Measurements from ENCODE around the gene CLCN6.

Gene CLCN6

GRCh38 chr1:11828511-11828910 lies 22.5 kb downstream of the CLCN6 start:
- Histone ChIP-seq H3K4me3 (ENCODE audit: low read length) (no peak overlapping the region), H4K20me1 (ENCODE audit: insufficient read depth, low read length) (no peaks in the 10 kb centered on the region), H3K27ac (ENCODE audit: low read length) (no peak overlapping the region), H3F3A (ENCODE audit: insufficient read depth, low read length) (no peaks in the 10 kb centered on the region), H3K4me1 (ENCODE audit: low read length) (no peaks in the 10 kb centered on the region), H3K36me3 (replicated peaks; ENCODE audit: insufficient read depth, low read length) (no peaks in the 10 kb centered on the region), H3K4me2 (ENCODE audit: low read depth, low read length) (no peak overlapping the region), H3K9me3 (replicated peaks; ENCODE audit: insufficient read depth, low read length) (no peaks in the 10 kb centered on the region), H3K27me3 (replicated peaks; ENCODE audit: insufficient read depth, low read length) (no peaks in the 10 kb centered on the region), H3K9ac (ENCODE audit: low read length) (no peak overlapping the region), H2AFZ (ENCODE audit: low read length) (no peak overlapping the region), H3K79me2 (ENCODE audit: low read length) (no peaks in the 10 kb centered on the region), H3K9me2 (replicated peaks; ENCODE audit: insufficient read depth, low read length) (no peaks in the 10 kb centered on the region)
- no peak for TF ChIP-seq EZH2 (optimal IDR thresholded peaks at IDR 0.05; ENCODE audit: low read depth, low read length)
- TF ChIP-seq CTCF (IDR thresholded peaks at IDR 0.05; ENCODE audit: low read length) = no peak
- no peak for TF ChIP-seq EZH2phosphoT487 (IDR thresholded peaks at IDR 0.05; ENCODE audit: low read length)
- DNase-seq = no peak

GRCh38 chr1:11831945-11832725 lies 26.1 kb downstream of the CLCN6 start:
- Histone ChIP-seq H3K27ac (ENCODE audit: low read length) (no peak overlapping the region), H3K79me2 (ENCODE audit: low read length) (no peaks in the 10 kb centered on the region), H3K9ac (ENCODE audit: low read length) (no peak overlapping the region), H3K27me3 (replicated peaks; ENCODE audit: insufficient read depth, low read length) (no peaks in the 10 kb centered on the region), H3K9me3 (replicated peaks; ENCODE audit: insufficient read depth, low read length) (no peaks in the 10 kb centered on the region), H3K4me2 (ENCODE audit: low read depth, low read length) (no peak overlapping the region), H3K4me3 (ENCODE audit: low read length) (no peak overlapping the region), H3K36me3 (replicated peaks; ENCODE audit: insufficient read depth, low read length) (no peaks in the 10 kb centered on the region), H4K20me1 (ENCODE audit: insufficient read depth, low read length) (no peaks in the 10 kb centered on the region), H2AFZ (ENCODE audit: low read length) (no peak overlapping the region), H3K9me2 (replicated peaks; ENCODE audit: insufficient read depth, low read length) (no peaks in the 10 kb centered on the region), H3F3A (ENCODE audit: insufficient read depth, low read length) (no peaks in the 10 kb centered on the region), H3K4me1 (ENCODE audit: low read length) (no peaks in the 10 kb centered on the region)
- TF ChIP-seq CTCF (IDR thresholded peaks at IDR 0.05; ENCODE audit: low read length) = no peak
- no peak for DNase-seq

- no peaks in the 10 kb centered on the region for H3K36me3 ChIP-seq (replicated peaks; ENCODE audit: insufficient read depth, low read length)
- H3K4me2 ChIP-seq (ENCODE audit: low read depth, low read length) = no peak overlapping the region
- no peak overlapping the region for H2AFZ ChIP-seq (ENCODE audit: low read length)
- no peak overlapping the region for H3K9ac ChIP-seq (ENCODE audit: low read length)
- no peaks in the 10 kb centered on the region for H3K79me2 ChIP-seq (ENCODE audit: low read length)
- H3F3A ChIP-seq (ENCODE audit: insufficient read depth, low read length) = no peaks in the 10 kb centered on the region
- H3K27ac ChIP-seq (ENCODE audit: low read length) = no peak overlapping the region
- no peak for TF ChIP-seq CTCF (IDR thresholded peaks at IDR 0.05; ENCODE audit: low read length)
- TF ChIP-seq EZH2 (optimal IDR thresholded peaks at IDR 0.05; ENCODE audit: low read depth, low read length) = no peak
- TF ChIP-seq EZH2phosphoT487 (IDR thresholded peaks at IDR 0.05; ENCODE audit: low read length) = no peak
- no peak overlapping the region for H3K4me3 ChIP-seq (ENCODE audit: low read length)
- no peaks in the 10 kb centered on the region for H3K9me2 ChIP-seq (replicated peaks; ENCODE audit: insufficient read depth, low read length)
- no peaks in the 10 kb centered on the region for H4K20me1 ChIP-seq (ENCODE audit: insufficient read depth, low read length)
- H3K27me3 ChIP-seq (replicated peaks; ENCODE audit: insufficient read depth, low read length) = no peaks in the 10 kb centered on the region
- no peak for DNase-seq
- H3K4me1 ChIP-seq (ENCODE audit: low read length) = no peaks in the 10 kb centered on the region
- no peaks in the 10 kb centered on the region for H3K9me3 ChIP-seq (replicated peaks; ENCODE audit: insufficient read depth, low read length)
Observed at GRCh38 chr1:11833497-11833896, 27.5 kb downstream of the CLCN6 start.

Measured in MM.1S (cell line).